GM12878 (cell line): Measurements from ENCODE around the gene VWA8. TPM values are rescaled to one million over a fixed set of nuclear protein-coding genes. Genes with fewer than 3 reads are reported as not detected.

ENCODE experiments used
- ATAC-seq: fragments of 200-7000 bp; cut with Tn5 transposase; 3 replicates; pipeline ENCODE4 v1.9.1; 2020; ENCODE audit warnings: mild to moderate bottlenecking, moderate library complexity
- BruUV-seq: library from RNA; stranded (reverse); fragments of 400-500 nt; replicated peaks from 2 replicates; lab custom pipeline; 2021; lab: Mats Ljungman, UMichigan
- CTCF ChIA-PET: fragments of 300-600 bp; sonication (Branson Sonifier 250); formaldehyde crosslinking; extraction: SDS; loops from one replicate; lab custom pipeline; 2021; ENCODE audit warnings: inconsistent platforms; lab: Yijun Ruan, JAX
- POLR2A ChIA-PET: fragments of 350-600 bp; formaldehyde crosslinking; extraction: SDS; loops from one replicate; lab custom pipeline; 2021; ENCODE audit warnings: inconsistent platforms; lab: Charles Lee
- RAD21 ChIA-PET: fragments of 300-600 bp; sonication (Branson Sonifier 250); formaldehyde crosslinking; loops from one replicate; lab custom pipeline; 2023; ENCODE audit warnings: antibody characterized with exemption; ENCODE audit not compliant: unreplicated experiment; lab: Charles Lee
- SMC1A ChIA-PET: fragments of 300-600 bp; sonication (Branson Sonifier 250); formaldehyde crosslinking; loops from one replicate; lab custom pipeline; 2023; ENCODE audit not compliant: unreplicated experiment, uncharacterized antibody; lab: Charles Lee
- DNase-seq: peaks from one replicate; pipeline ENCODE4 v3.0.0-alpha.2; 2011; ENCODE audit warnings: low read depth, low spot score
- FAIRE-seq: peaks from 3 replicates; lab custom pipeline; 2011; peaks lifted over from hg19 to GRCh38; lab: Jason Lieb, UNC
- H2AFZ ChIP-seq: 2 replicates; pipeline ENCODE4 v1.6.0; 2011; ENCODE audit warnings: low read depth, low read length, control low read depth; ENCODE audit not compliant: control insufficient read depth
- H3K27ac ChIP-seq: 2 replicates; pipeline ENCODE4 v1.5.1; 2011; ENCODE audit warnings: control low read depth; ENCODE audit not compliant: control insufficient read depth, insufficient read depth
- H3K27me3 ChIP-seq, 2 experiments: replicated peaks in 1 of 2; 2 replicates each; pipeline versions ENCODE4 v1.6.0 to v1.6.1; 2011; ENCODE audit warnings: low read length in 1 of 2; ENCODE audit not compliant: control insufficient read depth in 2 of 2, insufficient read depth in 2 of 2
- H3K36me3 ChIP-seq, 2 experiments: 2 replicates each; pipeline ENCODE4 v1.5.1; 2011; ENCODE audit warnings: low read length in 1 of 2; ENCODE audit not compliant: control insufficient read depth in 2 of 2, insufficient read depth in 2 of 2
- H3K4me1 ChIP-seq: 2 replicates; pipeline ENCODE4 v1.6.1; 2011; ENCODE audit warnings: mild to moderate bottlenecking, low read length, moderate library complexity, mixed read lengths; ENCODE audit not compliant: control insufficient read depth, insufficient read depth
- H3K4me2 ChIP-seq: 2 replicates; pipeline ENCODE4 v1.6.0; 2011; ENCODE audit warnings: control low read depth; ENCODE audit not compliant: control insufficient read depth, insufficient read depth
- H3K4me3 ChIP-seq: fragments of 200-600 bp; sonication (generic); 2 replicates; pipeline ENCODE4 v1.5.1; 2016
- H3K79me2 ChIP-seq: 2 replicates; pipeline ENCODE4 v1.6.0; 2011; ENCODE audit warnings: low read length; ENCODE audit not compliant: control insufficient read depth, insufficient read depth
- H3K9ac ChIP-seq: 2 replicates; pipeline ENCODE4 v1.8.0; 2011; ENCODE audit warnings: low read length, control low read depth, mixed read lengths; ENCODE audit not compliant: control insufficient read depth, insufficient read depth
- H3K9me3 ChIP-seq: replicated peaks from 3 replicates; pipeline ENCODE4 v1.5.1; 2011; ENCODE audit warnings: mild to moderate bottlenecking, low read length; ENCODE audit not compliant: control insufficient read depth, insufficient read depth
- H4K20me1 ChIP-seq: 2 replicates; pipeline ENCODE4 v1.6.0; 2011; ENCODE audit not compliant: control insufficient read depth, insufficient read depth
- BACH1 ChIP-seq: fragments of 450-650 bp; IDR thresholded peaks from 2 replicates; pipeline ENCODE4 v1.6.1; 2017; ENCODE audit warnings: mild to moderate bottlenecking, borderline replicate concordance
- CEBPB ChIP-seq, 2 experiments: fragments of 150-350 bp in 1 of 2; IDR thresholded peaks; 2 replicates each; pipeline ENCODE4 v1.6.1; 2012 to 2014; ENCODE audit warnings: low read depth in 2 of 2, low read length in 2 of 2, borderline replicate concordance in 1 of 2, inconsistent platforms in 1 of 2
- ETV6 ChIP-seq, 2 experiments: fragments of 450-650 bp in 1 of 2; IDR thresholded peaks in 1 of 2; conservative IDR thresholded peaks in 1 of 2; 2 replicates each; pipeline ENCODE4 v1.6.1; 2014; ENCODE audit warnings: antibody characterized with exemption in 1 of 2, borderline replicate concordance in 1 of 2, low read depth in 1 of 2, mild to moderate bottlenecking in 1 of 2, moderate library complexity in 1 of 2
- LARP7 ChIP-seq: fragments of 450-650 bp; IDR thresholded peaks from 2 replicates; pipeline ENCODE4 v1.6.1; 2017; ENCODE audit warnings: mild to moderate bottlenecking
- MLLT1 ChIP-seq: fragments of 450-650 bp; IDR thresholded peaks from 2 replicates; pipeline ENCODE4 v1.6.1; 2016; ENCODE audit warnings: mild to moderate bottlenecking
- in situ Hi-C: fragments of 300-500 bp; cut with MboI; formaldehyde crosslinking; loops from 9 replicates; pipeline ENCODE4 v1.14.3; 2018; ENCODE audit warnings: mixed read lengths
- intact Hi-C: fragments of 100-400 bp; cut with micrococcal nuclease; formaldehyde crosslinking; loops from one replicate; pipeline ENCODE4 v1.14.2; 2022; ENCODE audit not compliant: unreplicated experiment
- polyA plus RNA-seq, 11 experiments: library from polyadenylated mRNA; depleted of rRNA in 4 of 11; unstranded in 6 of 11; stranded (reverse) in 5 of 11; fragments of >200 nt; fragmentation: Nextera tagmentation in 4 of 11; fragmentation: Illumina TruSeq in 1 of 11; extraction: Ambion mirVana in 4 of 11; extraction: Trizol in 1 of 11; gene quantifications; 1 replicate in 1 of 11; 2 replicates in 10 of 11; pipeline versions ENCODE4 v1.2.1 to v1.2.3, GENCODE V29; 2011 to 2016; ENCODE audit warnings: inconsistent platforms in 2 of 11, missing spikeins in 2 of 11, low read depth in 1 of 11
- total RNA-seq, 4 experiments: library from RNA; depleted of rRNA in 3 of 4; stranded (reverse); fragments of >200 nt in 3 of 4; fragmentation: Illumina TruSeq in 1 of 4; extraction: Trizol in 1 of 4; gene quantifications; 2 replicates each; pipeline versions ENCODE4 v1.2.1 to v1.2.3, GENCODE V29; 2013 to 2021
- TF ChIP-seq, protein P1 (sequence below): fragments of 450-650 bp; IDR thresholded peaks from 2 replicates; pipeline ENCODE4 v1.6.1; 2018; ENCODE audit warnings: mild to moderate bottlenecking, low read depth, moderate library complexity; ENCODE audit not compliant: partially characterized antibody

VWA8 gene
- total and polyA plus RNA-seq, 10 of the 15 experiments (the other 5 are each of a cell fraction or from before 2014, with no cell fraction given): 3.0 to 21.8 (median 13.5) TPM

GRCh38 chr13:41822560-41822959, 138.3 kb downstream of the VWA8 start:
- Histone ChIP-seq H3K27me3 (no peaks in the 10 kb centered on the region), H4K20me1 (no peaks in the 10 kb centered on the region), H3K9me3 (no peaks in the 10 kb centered on the region), H3K4me3 (no peak overlapping the region), H3K9ac (no peak overlapping the region)
- CTCF ChIA-PET: interaction anchor here (1.2 to 1.7 kb wide), 2 partner anchors 9 to 11 kb away, joined by 3 to 4 read pairs; no protein-coding TSS in a partner anchor
- RAD21 ChIA-PET: no interaction called here
- in situ Hi-C loops (no loop called here), intact Hi-C loops (no loop called here)
- TF ChIP-seq CEBPB (IDR thresholded peaks at IDR 0.05; ENCODE audit: borderline replicate concordance in 1 of 2, low read depth in 2 of 2, low read length in 2 of 2): no peak
- TF ChIP-seq BACH1: no peak
- TF ChIP-seq, protein P1, sequence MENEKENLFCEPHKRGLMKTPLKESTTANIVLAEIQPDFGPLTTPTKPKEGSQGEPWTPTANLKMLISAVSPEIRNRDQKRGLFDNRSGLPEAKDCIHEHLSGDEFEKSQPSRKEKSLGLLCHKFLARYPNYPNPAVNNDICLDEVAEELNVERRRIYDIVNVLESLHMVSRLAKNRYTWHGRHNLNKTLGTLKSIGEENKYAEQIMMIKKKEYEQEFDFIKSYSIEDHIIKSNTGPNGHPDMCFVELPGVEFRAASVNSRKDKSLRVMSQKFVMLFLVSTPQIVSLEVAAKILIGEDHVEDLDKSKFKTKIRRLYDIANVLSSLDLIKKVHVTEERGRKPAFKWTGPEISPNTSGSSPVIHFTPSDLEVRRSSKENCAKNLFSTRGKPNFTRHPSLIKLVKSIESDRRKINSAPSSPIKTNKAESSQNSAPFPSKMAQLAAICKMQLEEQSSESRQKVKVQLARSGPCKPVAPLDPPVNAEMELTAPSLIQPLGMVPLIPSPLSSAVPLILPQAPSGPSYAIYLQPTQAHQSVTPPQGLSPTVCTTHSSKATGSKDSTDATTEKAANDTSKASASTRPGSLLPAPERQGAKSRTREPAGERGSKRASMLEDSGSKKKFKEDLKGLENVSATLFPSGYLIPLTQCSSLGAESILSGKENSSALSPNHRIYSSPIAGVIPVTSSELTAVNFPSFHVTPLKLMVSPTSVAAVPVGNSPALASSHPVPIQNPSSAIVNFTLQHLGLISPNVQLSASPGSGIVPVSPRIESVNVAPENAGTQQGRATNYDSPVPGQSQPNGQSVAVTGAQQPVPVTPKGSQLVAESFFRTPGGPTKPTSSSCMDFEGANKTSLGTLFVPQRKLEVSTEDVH: no peak
- TF ChIP-seq LARP7: no peak
- TF ChIP-seq MLLT1: no peak
- no peak for TF ChIP-seq ETV6 (conservative IDR thresholded peaks at IDR 0.05 in 1 of 2, IDR thresholded peaks at IDR 0.05 in 1 of 2; ENCODE audit: borderline replicate concordance in 1 of 2, low read depth in 1 of 2)
- TF ChIP-seq, all 136 proteins: peak for 0
- ChIA-PET SMC1A (interaction anchor here (1.0 to 1.8 kb wide), 3 partner anchors 9 to 150 kb away, joined by 3 to 9 read pairs (median 3); no protein-coding TSS in a partner anchor), POLR2A (no interaction called here)
- FAIRE-seq: no peak
- H3K4me2 ChIP-seq: no peak overlapping the region
- no peak overlapping the region for H2AFZ ChIP-seq
- H3K4me1 ChIP-seq: no peaks in the 10 kb centered on the region
- no TSS peak for BruUV-seq
- DNase-seq: no peak
- no peak for ATAC-seq
- H3K27ac ChIP-seq: no peak overlapping the region
- 0 out of 4 replicates have a peak, but pooled peaks cover 0 to 5% of the 10 kb centered on the region in 2 experiments for H3K36me3 ChIP-seq
- H3K79me2 ChIP-seq: no peaks in the 10 kb centered on the region
